Mesodermal cell (in vitro differentiated cells): ENCODE results near the gene SLC8A1.
A peak's percentile ranks its signal among the peaks of the same experiment; 100 is the strongest.

Experiments used
- H3K27ac ChIP-seq: 2 replicates; pipeline ENCODE4 v1.7.0; 2013; ENCODE audit warnings: mild to moderate bottlenecking, low read depth, low read length, moderate library complexity; ENCODE audit not compliant: severe bottlenecking
- H3K36me3 ChIP-seq: 2 replicates; pipeline ENCODE4 v1.7.1; 2013; ENCODE audit warnings: mild to moderate bottlenecking, low read length, moderate library complexity; ENCODE audit not compliant: control insufficient read depth, insufficient read depth
- H3K4me1 ChIP-seq: one replicate; pipeline ENCODE4 v1.7.1; 2013; ENCODE audit warnings: mild to moderate bottlenecking, low read length; ENCODE audit not compliant: insufficient read depth, control insufficient read depth, poor library complexity, severe bottlenecking
- H3K4me3 ChIP-seq: 2 replicates; pipeline ENCODE4 v1.7.0; 2013; ENCODE audit warnings: low read length, control low read depth, mild to moderate bottlenecking; ENCODE audit not compliant: insufficient read depth, poor library complexity, severe bottlenecking; ENCODE audit errors: extremely low read depth
- H3K9me3 ChIP-seq: 2 replicates; pipeline ENCODE4 v1.7.1; 2013; ENCODE audit warnings: mild to moderate bottlenecking, low read length, moderate library complexity; ENCODE audit not compliant: control insufficient read depth
- WGBS, 2 experiments: methylation state at CpG; one replicate each; pipeline ENCODE4 v1.1.5; 2013; ENCODE audit warnings: missing lambda C conversion rate in 2 of 2; ENCODE audit not compliant: insufficient coverage in 2 of 2; 5-methylcytosine and 5-hydroxymethylcytosine counted together

Gene SLC8A1

DNA sequence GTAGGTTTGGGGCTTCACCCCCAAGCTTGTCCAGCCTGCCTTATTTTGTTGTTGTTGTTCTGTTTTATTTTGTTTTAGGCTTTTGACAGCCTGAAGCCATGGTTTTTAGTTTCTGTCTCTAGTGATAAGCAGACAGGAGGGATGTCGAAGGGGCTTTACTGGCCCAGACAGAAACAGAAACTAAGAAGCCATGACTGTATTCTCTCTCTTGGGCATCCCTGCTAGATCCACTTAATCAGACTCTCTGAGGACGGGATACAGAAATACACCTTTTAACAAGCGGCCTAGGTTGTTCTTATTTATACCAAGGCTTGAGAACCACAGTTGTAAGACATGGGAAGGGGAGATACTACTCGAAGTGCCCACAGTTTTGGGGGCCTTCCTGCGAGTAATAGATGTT, 330.9 kb downstream of the SLC8A1 start:
- Histone ChIP-seq H3K4me1 (no peaks in the 10 kb centered on the region), H3K36me3 (no peaks in the 10 kb centered on the region), H3K9me3 (no peaks in the 10 kb centered on the region), H3K27ac (no peak overlapping the region), H3K4me3 (no peak overlapping the region)
- 87 to 100% methylated on average over 1 to 4 of the region's 5 CpGs for WGBS, 2 experiments

DNA sequence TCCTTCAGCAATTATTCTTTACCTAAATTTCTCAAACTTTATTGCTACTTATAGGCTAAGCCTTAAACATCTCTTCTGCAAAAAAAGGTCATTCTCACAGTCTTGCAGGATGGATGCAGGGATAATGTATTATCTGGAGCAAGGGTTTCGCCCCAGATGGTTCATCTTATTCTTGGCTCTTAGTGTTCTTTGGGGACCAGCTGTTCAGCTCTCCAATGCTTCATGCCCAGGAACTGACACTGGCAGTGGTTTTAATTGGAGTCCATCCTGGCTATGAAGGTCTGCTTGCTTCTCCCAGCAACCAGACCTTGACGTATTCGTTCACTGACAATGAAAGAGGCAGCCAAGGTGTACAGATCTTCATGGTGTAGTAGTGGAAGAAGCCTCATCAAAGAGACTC, 331.9 kb downstream of the SLC8A1 start:
- no peak overlapping the region for H3K4me3 ChIP-seq
- H3K4me1 ChIP-seq, result no peaks in the 10 kb centered on the region
- 96% methylated on average over 3 of the region's 3 CpGs for WGBS, 2 experiments
- no peaks in the 10 kb centered on the region for H3K36me3 ChIP-seq
- H3K27ac ChIP-seq, result no peak overlapping the region
- no peaks in the 10 kb centered on the region for H3K9me3 ChIP-seq

DNA sequence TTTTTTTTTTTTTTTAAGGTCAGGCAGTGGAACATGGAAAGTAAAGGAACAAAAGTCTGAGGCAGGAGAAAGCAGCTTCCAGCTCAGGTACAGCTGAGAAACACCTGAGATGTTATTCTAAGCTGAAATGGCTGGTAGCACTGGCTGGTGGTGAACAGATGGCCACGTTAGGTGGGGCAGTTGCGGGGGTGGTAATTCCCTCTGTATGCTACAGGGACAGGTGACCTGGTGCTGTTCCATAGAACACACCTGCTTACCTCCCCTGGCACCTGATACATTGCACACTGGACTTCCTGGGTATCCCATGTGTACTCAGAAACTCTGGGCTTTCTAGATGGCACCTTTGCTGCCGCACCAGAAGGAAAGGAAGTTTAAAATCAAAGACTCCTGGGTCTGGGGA, 333.3 kb downstream of the SLC8A1 start:
- no peaks in the 10 kb centered on the region for H3K36me3 ChIP-seq
- no peaks in the 10 kb centered on the region for H3K4me1 ChIP-seq
- H3K4me3 ChIP-seq, result no peak overlapping the region
- WGBS, 2 experiments, result 100% methylated on average over 1 to 3 of the region's 3 CpGs
- no peak overlapping the region for H3K27ac ChIP-seq
- no peaks in the 10 kb centered on the region for H3K9me3 ChIP-seq

DNA sequence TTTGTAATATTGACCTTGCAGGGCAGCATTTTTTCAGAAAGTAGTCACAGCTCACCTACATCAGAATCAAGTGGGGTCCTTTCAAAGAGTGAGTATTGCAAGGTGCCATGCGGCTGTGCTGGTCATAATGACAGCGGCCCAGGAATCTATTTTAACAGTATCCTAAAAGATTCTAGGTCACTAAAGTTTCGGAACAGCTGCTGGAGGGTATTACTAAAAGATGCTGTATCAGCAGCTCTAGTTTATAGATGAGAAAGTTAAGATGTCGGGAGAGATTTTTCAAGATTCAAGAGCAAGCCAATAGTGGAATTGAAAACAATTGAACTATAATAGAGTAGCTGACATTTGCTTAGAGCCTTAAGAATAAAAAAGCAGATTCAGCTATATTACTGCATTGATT, 336.0 kb downstream of the SLC8A1 start:
- Histone ChIP-seq H3K9me3 (peaks cover 5% of the 10 kb centered on the region), H3K27ac (no peak overlapping the region), H3K4me1 (no peaks in the 10 kb centered on the region), H3K4me3 (no peak overlapping the region), H3K36me3 (no peaks in the 10 kb centered on the region)
- 96 to 100% methylated on average over 4 of the region's 4 CpGs for WGBS, 2 experiments

DNA sequence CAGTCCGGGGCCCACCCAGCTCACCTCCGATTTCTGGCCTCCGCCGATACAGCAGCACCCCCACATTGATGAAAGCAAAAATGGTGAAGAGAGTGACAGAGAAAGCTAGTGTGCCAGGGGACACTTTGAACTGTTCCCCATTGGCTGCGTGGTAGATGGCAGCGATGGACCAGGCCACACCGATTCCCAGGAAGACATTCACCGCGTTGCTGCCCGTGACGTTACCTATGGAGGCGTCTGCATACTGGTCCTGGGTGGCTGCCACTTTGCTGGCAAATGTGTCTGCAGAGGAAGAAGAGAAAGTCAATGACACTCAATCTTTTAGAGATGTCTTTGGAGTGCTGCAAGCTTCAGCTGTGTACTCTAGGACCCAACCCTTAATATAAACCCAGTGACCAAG, 336.5 kb downstream of the SLC8A1 start:
- Histone ChIP-seq H3K36me3 (no peaks in the 10 kb centered on the region), H3K4me1 (no peaks in the 10 kb centered on the region), H3K9me3 (peaks cover 5% of the 10 kb centered on the region), H3K4me3 (no peak overlapping the region), H3K27ac (no peak overlapping the region)
- WGBS, 2 experiments, result 92 to 96% methylated on average over 12 of the region's 12 CpGs

DNA sequence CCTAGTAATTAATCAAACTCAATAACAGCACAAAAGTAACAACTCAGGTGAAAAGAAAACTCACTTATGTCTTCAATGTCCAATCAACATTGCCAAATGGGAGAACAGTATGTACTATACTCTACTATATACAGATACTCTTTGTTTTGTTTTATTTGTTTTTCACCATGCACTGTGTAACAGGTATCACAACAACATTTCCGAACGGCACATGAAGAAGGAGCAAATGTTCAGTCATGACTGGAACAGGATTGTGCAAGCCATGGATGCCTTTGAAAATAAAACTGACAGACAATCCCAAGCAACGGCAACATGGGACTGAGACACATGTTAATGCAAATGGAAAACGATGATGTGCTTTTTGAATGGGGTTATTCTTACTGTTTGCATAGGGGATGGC, 337.9 kb downstream of the SLC8A1 start:
- H3K27ac ChIP-seq, result no peak overlapping the region
- no peak overlapping the region for H3K4me3 ChIP-seq
- peaks cover 5% of the 10 kb centered on the region for H3K9me3 ChIP-seq
- WGBS, 2 experiments, result 82 to 100% methylated on average over 4 of the region's 4 CpGs
- H3K4me1 ChIP-seq, result no peaks in the 10 kb centered on the region
- no peaks in the 10 kb centered on the region for H3K36me3 ChIP-seq

DNA sequence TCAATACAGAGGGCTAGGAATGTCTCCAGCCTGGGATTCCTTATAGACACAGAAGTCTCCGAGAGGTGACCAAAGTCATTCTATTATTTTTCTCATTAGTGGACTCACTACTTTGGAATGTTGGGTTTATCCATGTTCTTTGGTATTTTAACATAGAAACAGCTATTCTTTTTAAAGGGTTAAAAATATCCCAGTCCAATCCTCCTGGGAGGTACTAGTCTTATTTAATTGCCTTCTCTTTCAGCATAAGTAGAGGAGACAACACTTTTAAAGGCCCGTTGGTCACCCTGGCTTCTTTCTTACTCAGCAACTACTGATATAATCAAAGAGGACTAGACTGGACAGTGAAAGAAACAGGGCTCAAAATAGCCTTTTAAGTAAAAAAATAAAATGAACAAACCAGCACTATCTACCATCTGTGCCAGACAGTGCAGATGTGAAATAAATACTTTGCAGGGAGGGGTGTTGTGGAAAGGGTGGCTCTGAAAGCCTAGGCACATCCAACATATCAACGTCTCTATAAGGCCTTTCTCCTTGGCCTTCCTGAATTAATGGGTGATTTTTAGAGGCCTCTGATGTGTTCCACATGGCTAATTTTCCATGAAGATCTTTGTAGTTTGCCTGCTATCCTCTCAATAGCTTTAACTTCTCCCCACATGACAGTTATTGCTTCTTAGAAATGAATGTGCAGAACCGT, 338.5 kb downstream of the SLC8A1 start:
- no peaks in the 10 kb centered on the region for H3K36me3 ChIP-seq
- WGBS, 2 experiments, result 80 to 100% methylated on average over 1 of the region's 4 CpGs

DNA sequence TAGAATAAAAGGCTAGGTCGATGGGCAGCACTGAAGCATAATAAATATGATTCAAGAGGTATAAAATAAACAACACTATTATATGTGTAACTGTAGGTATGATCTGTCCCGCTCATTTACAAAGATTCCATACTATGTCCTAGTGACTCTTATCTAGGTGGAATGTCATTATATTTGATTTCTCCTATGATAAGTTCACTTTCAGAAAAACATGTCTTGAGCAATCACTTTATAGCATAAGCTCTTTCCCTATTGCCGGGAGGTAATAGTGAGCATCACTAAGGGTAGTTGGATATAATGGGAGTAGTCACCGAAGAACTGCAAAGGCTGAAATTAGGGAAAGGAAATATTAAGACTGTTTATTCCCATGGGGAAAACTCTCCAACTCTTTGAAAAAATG, 342.5 kb downstream of the SLC8A1 start:
- Histone ChIP-seq H3K36me3 (no peaks in the 10 kb centered on the region), H3K27ac (no peak overlapping the region), H3K4me1 (no peaks in the 10 kb centered on the region), H3K4me3 (no peak overlapping the region), H3K9me3 (peaks cover 5% of the 10 kb centered on the region)
- WGBS, 2 experiments, result 100% methylated on average over 1 of the region's 4 CpGs; no CpG with 5 or more reads in 1 of the 2 experiments

More for the DNA sequence above, 338.5 kb downstream of the SLC8A1 start:
- peaks cover 5% of the 10 kb centered on the region for H3K9me3 ChIP-seq
- no peak overlapping the region for H3K4me3 ChIP-seq
- H3K27ac ChIP-seq, result peak overlapping the region; percentile 6
- H3K4me1 ChIP-seq, result no peaks in the 10 kb centered on the region

DNA sequence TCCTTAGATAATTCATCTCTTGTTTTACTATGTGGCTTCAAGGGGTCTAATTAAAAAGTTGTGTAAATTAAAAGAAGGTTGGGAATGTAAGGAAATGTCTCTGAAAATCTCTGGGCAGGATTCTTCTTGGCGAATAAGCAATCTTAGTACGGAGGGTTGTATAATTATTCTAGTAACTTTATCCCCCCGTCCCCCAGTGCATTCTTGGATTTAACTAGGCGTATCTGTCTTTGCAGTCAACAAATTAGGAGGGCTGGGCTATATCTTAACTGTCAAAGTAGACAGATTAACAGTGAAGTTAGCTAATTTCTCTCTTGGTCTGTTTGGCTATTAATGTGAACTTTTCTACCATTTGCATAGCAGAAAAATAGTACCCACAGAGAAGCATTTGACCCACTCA, 343.0 kb downstream of the SLC8A1 start:
- H3K9me3 ChIP-seq, result peaks cover 5% of the 10 kb centered on the region
- no peak overlapping the region for H3K27ac ChIP-seq
- no peak overlapping the region for H3K4me3 ChIP-seq
- no peaks in the 10 kb centered on the region for H3K4me1 ChIP-seq
- 100% methylated on average over 1 of the region's 4 CpGs; no CpG with 5 or more reads in 1 of the 2 experiments for WGBS, 2 experiments
- no peaks in the 10 kb centered on the region for H3K36me3 ChIP-seq

DNA sequence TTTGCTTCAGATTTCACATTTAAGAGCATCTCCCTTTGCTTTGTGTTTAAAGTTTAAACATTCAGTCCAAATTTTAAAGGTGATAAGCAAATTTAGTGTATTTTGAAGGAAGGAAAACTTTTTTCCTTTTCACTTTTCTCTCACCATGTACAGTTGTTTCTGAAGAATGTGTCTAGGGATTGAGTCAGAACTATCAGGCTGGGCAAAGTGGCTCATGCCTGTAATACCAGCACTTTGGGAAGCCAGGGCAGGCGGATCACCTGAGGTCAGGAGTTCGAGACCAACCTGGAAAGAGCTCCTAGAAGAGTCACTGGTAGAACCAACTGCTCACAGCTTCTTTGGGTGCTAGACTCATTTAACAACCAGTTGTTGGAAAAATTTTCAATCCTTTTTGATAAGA, 345.8 kb downstream of the SLC8A1 start:
- WGBS, 2 experiments, result 81 to 100% methylated on average over 2 of the region's 2 CpGs
- Histone ChIP-seq H3K9me3 (no peaks in the 10 kb centered on the region), H3K27ac (no peak overlapping the region), H3K4me3 (no peak overlapping the region), H3K36me3 (no peaks in the 10 kb centered on the region), H3K4me1 (peaks cover 6% of the 10 kb centered on the region)

DNA sequence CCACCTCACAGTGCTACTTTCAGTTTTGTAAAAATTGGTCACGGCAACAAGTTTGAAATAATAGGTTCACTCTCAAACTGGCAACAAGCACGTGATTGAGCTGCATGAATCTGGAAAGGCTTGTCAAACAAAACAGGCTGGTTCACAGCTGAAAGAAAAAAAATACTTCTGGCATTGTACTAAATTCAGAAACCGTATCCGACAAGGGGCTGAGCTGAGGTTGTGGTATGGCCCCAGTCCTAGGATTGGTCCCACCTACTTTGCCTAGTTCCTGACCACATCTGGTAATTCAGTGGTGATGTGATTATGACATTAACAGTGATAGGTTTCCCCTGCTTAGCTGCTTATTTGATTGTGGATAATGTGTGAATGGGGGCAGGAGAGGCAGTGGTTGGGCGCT, 346.3 kb downstream of the SLC8A1 start:
- Histone ChIP-seq H3K36me3 (no peaks in the 10 kb centered on the region), H3K4me1 (peaks cover 11% of the 10 kb centered on the region), H3K4me3 (no peak overlapping the region), H3K27ac (no peak overlapping the region), H3K9me3 (no peaks in the 10 kb centered on the region)
- WGBS, 2 experiments, result 86 to 92% methylated on average over 4 of the region's 5 CpGs
